HEK293 (cell line): Measurements from ENCODE around the gene RGS6.

Experiments
- CTCF ChIA-PET: fragments of 350-600 bp; formaldehyde crosslinking; extraction: SDS; loops from one replicate; lab custom pipeline; 2021; ENCODE audit warnings: antibody characterized with exemption; lab: Yijun Ruan, JAX
- POLR2A ChIA-PET: fragments of 300-600 bp; formaldehyde crosslinking; extraction: SDS; loops from one replicate; lab custom pipeline; 2020; ENCODE audit warnings: antibody characterized with exemption, inconsistent platforms; lab: Yijun Ruan, JAX
- H3K27ac ChIP-seq: fragments of 200-500 bp; sonication (Bioruptor generic); 2 replicates; pipeline ENCODE4 v1.5.1; 2014; ENCODE audit warnings: low read depth, low read length, control low read depth, inconsistent platforms; ENCODE audit errors: extremely low read depth
- H3K36me3 ChIP-seq, 2 experiments: fragments of 200-500 bp in 1 of 2; sonication (Bioruptor generic) in 1 of 2; 1 replicate in 1 of 2; 2 replicates in 1 of 2; pipeline ENCODE4 v1.5.1; 2014 to 2017; ENCODE audit warnings: inconsistent platforms in 2 of 2, low read length in 2 of 2; ENCODE audit not compliant: control insufficient read depth in 2 of 2, insufficient read depth in 1 of 2
- H3K4me1 ChIP-seq: fragments of 200-500 bp; sonication (Bioruptor generic); 2 replicates; pipeline ENCODE4 v1.5.1; 2014; ENCODE audit warnings: mild to moderate bottlenecking, low read length, inconsistent platforms; ENCODE audit not compliant: control insufficient read depth, insufficient read depth
- H3K4me3 ChIP-seq: 2 replicates; pipeline ENCODE4 v1.5.1; 2011; ENCODE audit warnings: low read depth, mild to moderate bottlenecking, control low read depth, low read length, moderate library complexity
- H3K9me3 ChIP-seq: fragments of 200-500 bp; sonication (Bioruptor generic); 2 replicates; pipeline ENCODE4 v1.5.1; 2014; ENCODE audit warnings: low read depth, low read length, inconsistent platforms; ENCODE audit not compliant: control insufficient read depth, insufficient read depth
- GLIS1 ChIP-seq: fragments of 450-650 bp; formaldehyde crosslinking; IDR thresholded peaks from 2 replicates; pipeline ENCODE4 v1.5.1; 2016; ENCODE audit warnings: missing biosample characterization, missing genetic modification characterization
- KLF10 ChIP-seq: fragments of 450-650 bp; IDR thresholded peaks from 2 replicates; pipeline ENCODE4 v1.5.1; 2018; ENCODE audit warnings: missing biosample characterization, mild to moderate bottlenecking, missing genetic modification characterization
- MEIS1 ChIP-seq: sonication (generic); formaldehyde crosslinking; IDR thresholded peaks from 2 replicates; pipeline ENCODE4 v1.8.1; 2022; ENCODE audit warnings: missing genetic modification reagents, mild to moderate bottlenecking, borderline replicate concordance
- WT1 ChIP-seq: fragments of 450-650 bp; formaldehyde crosslinking; IDR thresholded peaks from 2 replicates; pipeline ENCODE4 v1.5.1; 2016; ENCODE audit warnings: missing biosample characterization, missing genetic modification characterization
- ZNF138 ChIP-seq: fragments of 450-650 bp; formaldehyde crosslinking; IDR thresholded peaks from 2 replicates; pipeline ENCODE4 v1.5.1; 2016; ENCODE audit warnings: missing biosample characterization, missing genetic modification characterization, borderline replicate concordance
- ZNF280C ChIP-seq: fragments of 450-650 bp; formaldehyde crosslinking; IDR thresholded peaks from 2 replicates; pipeline ENCODE4 v1.5.1; 2016; ENCODE audit warnings: missing biosample characterization, missing genetic modification characterization
- ZNF433 ChIP-seq: fragments of 450-650 bp; formaldehyde crosslinking; IDR thresholded peaks from 2 replicates; pipeline ENCODE4 v1.5.1; 2016; ENCODE audit warnings: missing biosample characterization, missing genetic modification characterization, low read depth
- ZNF514 ChIP-seq: fragments of 450-650 bp; formaldehyde crosslinking; IDR thresholded peaks from 2 replicates; pipeline ENCODE4 v1.5.1; 2016; ENCODE audit warnings: missing biosample characterization, missing genetic modification characterization
- ZNF626 ChIP-seq: fragments of 450-650 bp; sonication (Bioruptor Pico); formaldehyde crosslinking; IDR thresholded peaks from 2 replicates; pipeline ENCODE4 v1.5.1; 2018; ENCODE audit warnings: missing biosample characterization, missing genetic modification characterization, inconsistent platforms
- ZNF76 ChIP-seq: fragments of 450-650 bp; formaldehyde crosslinking; IDR thresholded peaks from 2 replicates; pipeline ENCODE4; 2016; ENCODE audit warnings: low read depth, missing biosample characterization, missing genetic modification characterization, borderline replicate concordance
- ZNF768 ChIP-seq: fragments of 450-650 bp; formaldehyde crosslinking; IDR thresholded peaks from 2 replicates; pipeline ENCODE4 v1.5.1; 2018; ENCODE audit warnings: missing biosample characterization, mild to moderate bottlenecking, missing genetic modification characterization
- TF ChIP-seq, protein P1 (sequence below): fragments of 450-650 bp; formaldehyde crosslinking; IDR thresholded peaks from 2 replicates; pipeline ENCODE4 v1.5.1; 2016; ENCODE audit warnings: missing biosample characterization, missing genetic modification characterization, low read depth

The RGS6 gene

GRCh38 chr14:72610096-72610830 lies 678.0 kb downstream of the RGS6 start:
- H3K27ac ChIP-seq = no peak overlapping the region
- POLR2A ChIA-PET = no interaction called here
- CTCF ChIA-PET = interaction anchor here (1.1 kb wide), 1 partner anchor 17 kb away, joined by 5 read pairs; no protein-coding TSS in a partner anchor
- TF ChIP-seq ZNF138 = no peak
- no peak for TF ChIP-seq ZNF514
- TF ChIP-seq, all 188 proteins: peak for 0
- Histone ChIP-seq H3K4me3 (no peak overlapping the region), H3K9me3 (no peaks in the 10 kb centered on the region), H3K36me3 (no peaks in the 10 kb centered on the region), H3K4me1 (no peaks in the 10 kb centered on the region)

DNA sequence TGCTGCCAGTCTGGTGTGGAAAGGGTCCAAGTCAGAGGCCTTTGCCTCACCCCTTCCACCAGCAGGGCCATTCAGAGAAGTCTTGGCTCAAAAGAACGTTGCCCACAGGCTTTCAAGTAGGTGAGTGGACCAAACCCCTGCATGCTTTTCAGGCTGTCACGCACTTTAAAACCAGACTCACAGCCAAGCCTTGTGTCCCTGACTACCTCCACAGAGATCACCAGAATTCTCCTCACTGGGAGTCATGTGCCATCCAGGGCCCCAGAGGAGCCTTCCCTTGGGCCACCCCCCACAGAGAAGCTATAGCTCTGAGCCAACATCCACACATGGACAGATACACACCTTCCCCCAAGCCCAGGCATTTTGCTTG lies 678.6 kb downstream of the RGS6 start:
- ChIA-PET CTCF (interaction anchor here (1.1 kb wide), 1 partner anchor 18 kb away, joined by 5 read pairs; no protein-coding TSS in a partner anchor), POLR2A (no interaction called here)
- Histone ChIP-seq H3K36me3 (no peaks in the 10 kb centered on the region), H3K4me3 (no peak overlapping the region), H3K4me1 (no peaks in the 10 kb centered on the region), H3K27ac (no peak overlapping the region), H3K9me3 (no peaks in the 10 kb centered on the region)
- no peak for TF ChIP-seq ZNF433 (tag by site-specific recombination)
- TF ChIP-seq GLIS1 = peak; percentile 92
- TF ChIP-seq ZNF76 (tag by site-specific recombination) = no peak

- Histone ChIP-seq H3K27ac (no peak overlapping the region), H3K36me3 (no peaks in the 10 kb centered on the region), H3K4me3 (no peak overlapping the region), H3K4me1 (no peaks in the 10 kb centered on the region), H3K9me3 (no peaks in the 10 kb centered on the region)
- no peak for TF ChIP-seq ZNF768
- TF ChIP-seq, protein P1, sequence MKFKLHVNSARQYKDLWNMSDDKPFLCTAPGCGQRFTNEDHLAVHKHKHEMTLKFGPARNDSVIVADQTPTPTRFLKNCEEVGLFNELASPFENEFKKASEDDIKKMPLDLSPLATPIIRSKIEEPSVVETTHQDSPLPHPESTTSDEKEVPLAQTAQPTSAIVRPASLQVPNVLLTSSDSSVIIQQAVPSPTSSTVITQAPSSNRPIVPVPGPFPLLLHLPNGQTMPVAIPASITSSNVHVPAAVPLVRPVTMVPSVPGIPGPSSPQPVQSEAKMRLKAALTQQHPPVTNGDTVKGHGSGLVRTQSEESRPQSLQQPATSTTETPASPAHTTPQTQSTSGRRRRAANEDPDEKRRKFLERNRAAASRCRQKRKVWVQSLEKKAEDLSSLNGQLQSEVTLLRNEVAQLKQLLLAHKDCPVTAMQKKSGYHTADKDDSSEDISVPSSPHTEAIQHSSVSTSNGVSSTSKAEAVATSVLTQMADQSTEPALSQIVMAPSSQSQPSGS (tag by site-specific recombination) = 0 out of 2 replicates have a peak, but pooled peaks have one; percentile 24
- POLR2A ChIA-PET = no interaction called here
- CTCF ChIA-PET = no interaction called here
These were observed 679.3 kb downstream of the RGS6 start for GRCh38 chr14:72611506-72611905.

DNA sequence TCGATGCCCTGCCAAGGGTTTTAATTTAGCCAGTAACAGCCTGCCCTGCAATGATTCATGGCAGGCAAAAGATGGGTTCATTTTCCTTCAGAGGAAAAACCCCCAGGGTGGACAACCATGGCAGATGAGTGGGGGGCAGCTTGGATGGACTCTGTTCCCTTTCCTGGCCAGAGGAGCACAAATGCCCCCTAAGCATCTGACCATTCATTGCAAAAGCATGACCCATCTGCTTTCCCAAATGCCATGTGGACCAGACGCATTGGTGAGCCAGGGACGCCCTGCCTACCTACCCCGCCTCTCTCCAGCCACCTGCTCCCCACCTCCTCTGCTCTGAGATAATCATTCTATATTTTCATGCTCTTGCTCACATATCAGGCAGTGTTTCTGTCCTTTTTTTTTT lies 679.8 kb downstream of the RGS6 start:
- Histone ChIP-seq H3K4me3 (no peak overlapping the region), H3K36me3 (no peaks in the 10 kb centered on the region), H3K27ac (no peak overlapping the region), H3K4me1 (no peaks in the 10 kb centered on the region), H3K9me3 (no peaks in the 10 kb centered on the region)
- ChIA-PET POLR2A (no interaction called here), CTCF (no interaction called here)
- TF ChIP-seq MEIS1 (CRISPR knock-in tag) (no peak), ZNF280C (tag by site-specific recombination) (no peak), KLF10 (tag by site-specific recombination) (no peak), WT1 (tag by site-specific recombination) (no peak), ZNF626 (no peak), ZNF514 (no peak)
